ENCODE measurements around the gene MGAT2. TPM values are rescaled to one million over a fixed set of nuclear protein-coding genes. Genes with fewer than 3 reads are reported as not detected.
A peak's percentile ranks its signal among the peaks of the same experiment; 100 is the strongest.

The MGAT2 gene
- polyA plus RNA-seq, 3 donors: 8.9 to 38.0 (median 36.3) TPM

DNA sequence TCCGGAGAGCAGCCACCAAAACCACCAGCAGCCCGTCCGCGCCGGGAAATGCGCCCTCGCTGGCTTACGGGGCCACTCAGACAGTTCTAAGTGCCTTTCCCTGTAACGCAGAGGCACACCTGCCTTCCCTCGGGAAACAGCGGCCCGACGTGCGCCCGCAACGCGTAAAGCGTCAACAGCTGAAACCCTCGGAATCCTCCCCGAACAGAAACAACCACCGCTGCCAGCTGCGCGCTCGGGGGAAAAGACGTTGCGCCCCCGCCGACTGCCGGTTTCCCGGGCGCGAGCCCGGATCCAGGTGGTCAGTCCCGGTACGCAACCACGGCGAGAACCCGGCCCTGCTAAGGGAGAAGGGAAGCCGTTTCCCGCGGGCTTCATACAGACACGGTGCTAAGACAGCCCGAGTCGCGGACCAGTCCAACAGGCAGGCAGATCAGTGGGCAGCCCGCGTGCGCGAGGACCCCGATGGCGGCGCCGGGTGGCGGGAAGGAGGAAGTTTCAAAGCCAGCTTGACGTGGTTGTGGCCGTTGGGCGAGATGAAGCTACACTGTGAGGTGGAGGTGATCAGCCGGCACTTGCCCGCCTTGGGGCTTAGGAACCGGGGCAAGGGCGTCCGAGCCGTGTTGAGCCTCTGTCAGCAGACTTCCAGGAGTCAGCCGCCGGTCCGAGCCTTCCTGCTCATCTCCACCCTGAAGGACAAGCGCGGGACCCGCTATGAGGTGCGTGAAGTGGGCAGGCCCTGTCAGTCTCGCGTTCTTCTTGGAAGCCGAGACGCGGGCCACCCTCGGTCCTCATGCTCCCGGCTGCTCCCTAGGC lies 21.9 kb upstream of the MGAT2 start, which contains the start of gene LRR1:
Gene LRR1, plus strand, starts transcription at position 456 of the 816 bp plus-strand sequence. Its CDS starts 81 bp downstream, at position 537.
- H3K4me1 ChIP-seq (ENCODE audit: control insufficient read depth in 1 of 2, insufficient read depth in 2 of 2, low read length in 2 of 2): peaks cover 11 to 19% of the 10 kb centered on the region in 2 donors
- H3K4me3 ChIP-seq (replicated peaks in 1 of 3; ENCODE audit: low read depth in 2 of 3, low read length in 3 of 3): peak within 1 kb of the TSS; percentile 77 to 96 (median 84)
- Mint-ChIP-seq H3K9me3 (no peaks in the 10 kb centered on the region), H3K27me3 (ENCODE audit: low read depth in 3 of 3) (peaks cover 2 to 7% (median 7%) of the 10 kb centered on the region in 3 donors), H3K4me3 (peak within 1 kb of the TSS; percentile 98 to 99), H3K4me1 (peaks cover 31% of the 10 kb centered on the region), H3K36me3 (peaks cover 2 to 7% of the 10 kb centered on the region in 2 donors), H3K27ac (peak within 1 kb of the TSS; percentile 90 to 99 (median 97))
- TF ChIP-seq, protein P1, sequence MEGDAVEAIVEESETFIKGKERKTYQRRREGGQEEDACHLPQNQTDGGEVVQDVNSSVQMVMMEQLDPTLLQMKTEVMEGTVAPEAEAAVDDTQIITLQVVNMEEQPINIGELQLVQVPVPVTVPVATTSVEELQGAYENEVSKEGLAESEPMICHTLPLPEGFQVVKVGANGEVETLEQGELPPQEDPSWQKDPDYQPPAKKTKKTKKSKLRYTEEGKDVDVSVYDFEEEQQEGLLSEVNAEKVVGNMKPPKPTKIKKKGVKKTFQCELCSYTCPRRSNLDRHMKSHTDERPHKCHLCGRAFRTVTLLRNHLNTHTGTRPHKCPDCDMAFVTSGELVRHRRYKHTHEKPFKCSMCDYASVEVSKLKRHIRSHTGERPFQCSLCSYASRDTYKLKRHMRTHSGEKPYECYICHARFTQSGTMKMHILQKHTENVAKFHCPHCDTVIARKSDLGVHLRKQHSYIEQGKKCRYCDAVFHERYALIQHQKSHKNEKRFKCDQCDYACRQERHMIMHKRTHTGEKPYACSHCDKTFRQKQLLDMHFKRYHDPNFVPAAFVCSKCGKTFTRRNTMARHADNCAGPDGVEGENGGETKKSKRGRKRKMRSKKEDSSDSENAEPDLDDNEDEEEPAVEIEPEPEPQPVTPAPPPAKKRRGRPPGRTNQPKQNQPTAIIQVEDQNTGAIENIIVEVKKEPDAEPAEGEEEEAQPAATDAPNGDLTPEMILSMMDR (IDR thresholded peaks at IDR 0.05): no peak
- H3K36me3 ChIP-seq (replicated peaks in 1 of 2; ENCODE audit: control insufficient read depth in 1 of 2, insufficient read depth in 2 of 2, low read length in 2 of 2): peaks cover 0 to 12% of the 10 kb centered on the region in 2 donors
- under 1% methylated on average over 77 of the region's 77 CpGs for WGBS (ENCODE audit: insufficient coverage)
- no peaks in the 10 kb centered on the region for H3K27me3 ChIP-seq (ENCODE audit: control insufficient read depth in 2 of 2, insufficient read depth in 2 of 2, low read length in 2 of 2)
- peak within 1 kb of the TSS; percentile 98 for H2AFZ ChIP-seq (ENCODE audit: insufficient read depth, low read depth, low read length, poor library complexity, severe bottlenecking)
- H3K27ac ChIP-seq (ENCODE audit: low read depth in 1 of 2, low read length in 2 of 2): peak within 1 kb of the TSS; percentile 93 to 96
- no peaks in the 10 kb centered on the region for H4K20me1 ChIP-seq (ENCODE audit: insufficient read depth, low read length)
- peak within 1 kb of the TSS; percentile 95 for H3K9ac ChIP-seq (ENCODE audit: insufficient read depth, low read length, poor library complexity, severe bottlenecking)
- intact Hi-C loops (cut with micrococcal nuclease): loop anchor here in 1 of 2 donors (2.0 to 5.0 kb wide), 2 partner anchors 14 to 34 kb away; no protein-coding TSS in a partner anchor
- H3K9me3 ChIP-seq (replicated peaks in 1 of 2; ENCODE audit: control insufficient read depth in 1 of 2, insufficient read depth in 1 of 2, low read length in 2 of 2): no peaks in the 10 kb centered on the region
- peak within 1 kb of the TSS; percentile 98 for H3K4me2 ChIP-seq (replicated peaks; ENCODE audit: extremely low read depth, low read length, poor library complexity, severe bottlenecking)
- DNase-seq: peak; percentile 76 to 79 (median 78)
- H3K79me2 ChIP-seq (ENCODE audit: insufficient read depth, low read length): peaks cover 60% of the 10 kb centered on the region

DNA sequence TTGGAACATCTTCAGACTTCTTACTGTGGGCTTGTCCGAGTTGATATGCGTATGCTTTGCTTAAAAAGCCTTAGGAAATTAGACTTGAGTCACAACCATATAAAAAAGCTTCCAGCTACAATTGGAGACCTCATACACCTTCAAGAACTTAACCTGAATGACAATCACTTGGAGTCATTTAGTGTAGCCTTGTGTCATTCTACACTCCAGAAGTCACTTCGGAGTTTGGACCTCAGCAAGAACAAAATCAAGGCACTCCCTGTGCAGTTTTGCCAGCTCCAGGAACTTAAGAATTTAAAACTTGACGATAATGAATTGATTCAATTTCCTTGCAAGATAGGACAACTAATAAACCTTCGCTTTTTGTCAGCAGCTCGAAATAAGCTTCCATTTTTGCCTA lies 13.0 kb upstream of the MGAT2 start:
- WGBS (ENCODE audit: insufficient coverage): 78% methylated on average over 2 of the region's 6 CpGs
- H3K36me3 Mint-ChIP-seq: peaks cover 24 to 71% of the 10 kb centered on the region in 2 donors
- DNase-seq: no peak

More for the DNA sequence above, 13.0 kb upstream of the MGAT2 start:
- Histone ChIP-seq H3K4me3 (replicated peaks in 1 of 3; ENCODE audit: low read depth in 2 of 3, low read length in 3 of 3) (no peak overlapping the region), H3K79me2 (ENCODE audit: insufficient read depth, low read length) (peaks cover 67% of the 10 kb centered on the region), H3K27me3 (ENCODE audit: control insufficient read depth in 2 of 2, insufficient read depth in 2 of 2, low read length in 2 of 2) (no peaks in the 10 kb centered on the region), H3K9ac (ENCODE audit: insufficient read depth, low read length, poor library complexity, severe bottlenecking) (no peak overlapping the region), H3K27ac (ENCODE audit: low read depth in 1 of 2, low read length in 2 of 2) (peak overlapping the region in 1 of 2 donors; percentile 20), H2AFZ (ENCODE audit: insufficient read depth, low read depth, low read length, poor library complexity, severe bottlenecking) (no peak overlapping the region), H3K4me2 (replicated peaks; ENCODE audit: extremely low read depth, low read length, poor library complexity, severe bottlenecking) (no peak overlapping the region), H3K4me1 (ENCODE audit: control insufficient read depth in 1 of 2, insufficient read depth in 2 of 2, low read length in 2 of 2) (no peaks in the 10 kb centered on the region), H3K9me3 (replicated peaks in 1 of 2; ENCODE audit: control insufficient read depth in 1 of 2, insufficient read depth in 1 of 2, low read length in 2 of 2) (no peaks in the 10 kb centered on the region), H3K36me3 (replicated peaks in 1 of 2; ENCODE audit: control insufficient read depth in 1 of 2, insufficient read depth in 2 of 2, low read length in 2 of 2) (peaks cover 10 to 48% of the 10 kb centered on the region in 2 donors), H4K20me1 (ENCODE audit: insufficient read depth, low read length) (no peaks in the 10 kb centered on the region)
- H3K27ac Mint-ChIP-seq: no peak overlapping the region
- H3K4me3 Mint-ChIP-seq: no peak overlapping the region
- no peaks in the 10 kb centered on the region for H3K9me3 Mint-ChIP-seq
- TF ChIP-seq, protein P1 (IDR thresholded peaks at IDR 0.05): no peak
- H3K4me1 Mint-ChIP-seq: no peaks in the 10 kb centered on the region
- intact Hi-C loops (cut with micrococcal nuclease): no loop called here
- no peaks in the 10 kb centered on the region for H3K27me3 Mint-ChIP-seq (ENCODE audit: low read depth in 3 of 3)
